HT1080 (cell line): ENCODE data around the gene SLC5A11. TPM values are rescaled to one million over a fixed set of nuclear protein-coding genes. Genes with fewer than 3 reads are reported as not detected.
"Not testable (repeated sequence)": the region's sequence is repeated elsewhere in the genome, so short reads cannot be mapped to it uniquely, and the experiment has no call there.

Experiments used
- DNase-seq: peaks from one replicate; pipeline ENCODE4 v3.0.0-alpha.2; 2015; ENCODE audit warnings: low read depth
- total RNA-seq: library from RNA; depleted of rRNA; stranded (reverse); fragments of >200 nt; shearing (Covaris generic); gene quantifications from 2 replicates; pipeline ENCODE4 v1.2.3, GENCODE V29; 2014

The SLC5A11 gene
- total RNA-seq, 1 experiment from 2014 or later: 0.06 TPM

DNA sequence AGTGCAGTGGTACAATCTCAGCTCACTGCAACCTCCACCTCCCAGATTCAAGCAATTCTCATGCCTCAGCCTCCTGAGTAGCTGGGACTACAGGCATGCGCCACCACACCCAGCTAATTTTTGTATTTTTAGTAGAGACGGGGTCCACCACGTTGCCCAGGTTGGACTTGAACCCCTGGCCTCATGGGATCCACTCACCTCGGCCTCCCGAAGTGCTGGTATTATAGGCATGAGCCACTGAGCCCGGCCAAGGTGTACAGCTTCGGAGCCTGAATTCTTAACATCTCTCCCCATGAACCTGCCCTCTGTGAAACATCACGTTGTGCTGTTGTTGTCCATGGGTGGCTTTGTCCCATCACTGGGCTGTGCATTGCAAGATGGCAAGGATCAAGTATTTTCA lies 11.1 kb downstream of the SLC5A11 start:
- DNase-seq: not testable (repeated sequence)

DNA sequence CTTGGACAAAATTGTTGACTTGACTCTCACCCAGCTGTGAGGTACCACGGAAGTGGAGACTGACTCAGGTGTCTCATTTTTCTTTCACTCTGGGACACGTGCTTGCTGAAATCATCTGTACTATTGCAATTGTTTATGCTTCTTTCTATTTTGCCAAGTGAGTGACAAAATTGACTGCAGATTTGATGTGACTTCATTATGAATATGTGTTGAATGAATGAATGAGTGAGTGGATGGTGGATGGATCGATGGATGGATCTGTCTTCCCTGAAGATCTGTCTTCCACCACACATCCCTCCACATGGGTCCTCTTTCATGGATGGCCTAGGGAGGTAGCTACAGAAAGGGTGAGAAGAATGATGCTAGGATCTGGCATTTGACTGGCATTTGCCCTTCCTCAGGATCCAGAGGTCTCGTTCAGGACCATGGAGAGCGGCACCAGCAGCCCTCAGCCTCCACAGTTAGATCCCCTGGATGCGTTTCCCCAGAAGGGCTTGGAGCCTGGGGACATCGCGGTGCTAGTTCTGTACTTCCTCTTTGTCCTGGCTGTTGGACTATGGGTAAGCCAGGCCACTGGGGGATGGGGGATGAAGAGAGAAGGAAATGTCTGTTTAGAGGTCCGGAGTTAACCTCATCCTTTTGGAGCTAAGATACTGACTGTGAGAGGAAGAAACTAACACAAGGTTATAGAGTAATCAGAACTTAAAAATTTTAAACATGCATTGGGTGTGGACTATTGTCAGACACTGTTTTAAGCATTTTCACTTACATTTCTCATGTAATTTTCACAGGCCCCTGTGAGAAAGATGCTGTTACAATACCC lies 12.7 kb downstream of the SLC5A11 start:
- DNase-seq: peak; percentile 42

DNA sequence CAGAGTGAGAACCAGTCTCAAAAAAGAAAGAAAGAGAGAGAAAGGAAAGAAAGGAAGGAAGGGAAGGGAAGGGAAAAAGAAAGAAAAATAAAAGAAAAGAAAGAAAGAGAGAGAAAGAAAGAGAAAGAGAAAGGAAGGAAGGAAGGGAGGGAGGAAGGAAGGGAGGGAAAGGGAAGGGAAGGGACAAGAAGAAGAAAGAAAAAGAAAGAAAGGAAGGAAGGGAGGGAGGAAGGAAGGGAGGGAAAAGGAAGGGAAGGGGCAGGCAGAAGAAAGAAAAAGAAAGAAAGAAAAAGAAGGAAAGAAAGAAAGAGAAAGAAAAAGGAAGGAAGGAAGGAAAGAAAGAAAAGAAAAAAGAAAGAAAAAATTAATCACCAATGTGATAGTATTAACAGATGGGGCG lies 15.7 kb downstream of the SLC5A11 start:
- no peak for DNase-seq

DNA sequence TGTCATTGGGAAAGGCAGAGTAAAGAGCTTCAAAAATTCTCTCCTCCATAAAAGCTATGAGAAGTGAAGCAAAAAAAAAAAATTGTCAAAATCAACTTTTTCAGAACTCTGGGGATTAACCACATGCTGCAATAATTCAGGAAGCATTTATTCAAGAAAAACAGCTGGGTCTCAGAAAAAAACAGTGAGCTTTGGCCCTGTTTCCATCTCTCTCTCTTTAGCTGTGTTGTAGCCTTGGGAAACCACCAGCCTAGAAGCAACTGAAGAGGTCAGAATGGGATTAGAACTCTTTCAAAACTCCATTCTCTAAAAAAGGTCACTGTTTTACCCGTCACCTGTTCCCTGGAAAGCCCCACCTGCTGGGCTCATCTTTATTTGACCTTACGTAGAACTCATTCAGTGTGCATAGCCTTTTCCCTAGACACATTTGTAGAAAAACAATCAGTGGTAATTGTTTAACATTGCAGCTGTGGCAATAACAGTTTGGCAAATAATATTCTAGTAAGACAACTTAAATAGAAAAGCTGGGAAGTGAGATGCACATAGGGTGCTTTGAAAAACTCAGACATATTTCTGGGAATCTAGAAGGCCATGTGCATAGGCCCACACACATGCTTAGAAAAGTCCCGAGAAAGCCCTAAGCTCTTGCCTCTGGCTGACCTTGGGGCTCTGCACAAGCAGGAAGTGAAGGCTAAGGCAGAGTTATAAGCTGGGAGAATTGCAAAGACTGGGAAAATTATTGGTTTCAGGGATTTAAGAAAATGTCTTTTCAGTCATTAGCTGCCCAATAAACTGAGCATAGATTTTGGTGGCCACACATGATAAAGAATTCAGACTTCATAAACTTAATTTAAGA lies 18.0 kb downstream of the SLC5A11 start:
- no peak for DNase-seq

DNA sequence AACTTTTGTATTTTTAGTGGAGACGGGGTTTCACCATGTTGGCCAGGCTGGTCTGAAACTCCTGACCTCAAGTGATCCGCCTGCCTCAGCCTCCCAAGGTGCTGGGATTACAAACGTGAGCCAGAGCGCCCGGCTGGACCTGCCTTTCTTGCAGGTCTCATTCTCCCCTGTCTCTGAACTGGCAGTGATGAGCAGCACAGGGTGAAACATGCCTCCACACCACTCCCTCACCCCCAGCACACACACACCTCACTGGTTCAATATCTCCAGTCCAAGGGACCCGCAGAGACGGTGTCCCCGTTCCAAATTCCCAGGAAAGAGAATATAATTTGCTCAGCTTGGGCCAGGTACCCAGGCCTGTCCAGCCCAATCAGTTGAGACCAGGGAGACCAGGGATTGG lies 23.3 kb downstream of the SLC5A11 start:
- no peak for DNase-seq

DNA sequence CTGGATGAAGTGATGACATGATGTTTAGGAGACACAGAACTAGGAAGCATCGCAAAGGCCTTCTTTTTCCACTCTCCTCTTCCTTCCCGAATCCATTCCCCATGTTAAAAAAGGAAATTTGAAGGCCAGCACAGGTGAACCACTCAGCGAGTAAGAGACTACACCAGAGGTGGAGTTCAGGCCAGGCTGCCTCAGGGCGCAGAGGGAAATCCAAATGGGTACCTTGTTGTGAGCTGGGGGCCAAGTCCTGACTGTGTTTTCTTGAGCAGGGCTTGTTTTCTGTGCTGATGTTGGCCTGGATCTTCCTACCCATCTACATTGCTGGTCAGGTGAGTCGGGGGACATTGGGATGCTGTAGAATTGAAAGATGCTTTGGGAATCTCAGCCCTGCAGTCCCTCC lies 26.1 kb downstream of the SLC5A11 start:
- DNase-seq: no peak

DNA sequence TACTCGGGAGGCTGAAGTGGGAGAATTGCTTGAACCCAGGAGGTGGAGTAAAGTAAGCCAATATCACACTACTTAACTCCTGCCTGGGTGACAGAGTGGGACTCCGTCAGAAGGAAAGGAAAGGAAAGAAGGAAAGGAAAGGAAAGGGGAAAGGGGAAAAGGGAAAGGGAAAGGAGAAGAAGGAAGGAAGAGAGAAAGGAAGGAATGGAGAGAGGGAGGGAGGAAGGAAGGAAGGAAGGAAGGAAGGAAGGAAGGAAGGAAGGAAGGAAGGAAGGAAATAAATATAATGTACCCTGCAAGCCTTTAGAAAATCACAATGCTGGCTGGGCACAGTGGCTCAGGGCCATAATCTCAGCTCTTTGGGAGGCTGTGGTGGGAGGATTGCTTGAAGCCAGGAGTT lies 27.3 kb downstream of the SLC5A11 start:
- no peak for DNase-seq

DNA sequence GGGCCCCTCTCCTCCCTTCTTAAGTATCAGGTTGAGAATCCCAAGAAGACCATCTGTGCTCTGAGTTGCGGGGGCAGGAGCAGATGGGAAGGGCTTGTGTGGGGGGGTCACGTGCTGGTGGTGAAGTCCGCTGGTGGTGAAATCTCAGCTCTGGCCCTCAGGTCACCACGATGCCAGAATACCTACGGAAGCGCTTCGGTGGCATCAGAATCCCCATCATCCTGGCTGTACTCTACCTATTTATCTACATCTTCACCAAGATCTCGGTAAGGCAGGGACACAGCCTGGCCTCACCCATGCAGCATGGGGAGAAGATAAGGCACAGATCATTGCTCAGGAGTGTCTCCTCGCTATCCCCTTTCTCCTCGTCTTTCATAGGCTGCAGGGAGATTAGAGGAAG lies 29.7 kb downstream of the SLC5A11 start:
- no peak for DNase-seq

DNA sequence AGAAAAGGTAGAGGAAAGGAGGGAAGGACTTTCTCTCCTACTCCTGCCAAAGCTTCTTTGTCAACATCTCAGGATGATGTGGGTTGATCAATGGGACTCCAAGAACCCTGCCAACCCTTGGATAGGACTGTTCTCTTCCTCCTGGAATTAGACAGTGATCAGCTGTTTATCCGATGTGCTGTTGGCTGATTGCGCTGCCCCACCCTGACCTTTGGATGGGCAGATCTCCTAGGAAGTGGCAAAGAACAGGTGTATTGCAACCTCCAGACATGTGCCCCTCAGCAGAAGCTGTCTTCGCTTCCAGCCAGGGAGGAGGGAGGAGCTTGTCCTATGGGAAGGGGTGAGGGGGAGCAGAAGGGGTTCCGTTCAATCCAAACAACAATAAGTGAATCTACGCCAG lies 30.5 kb downstream of the SLC5A11 start:
- no peak for DNase-seq

DNA sequence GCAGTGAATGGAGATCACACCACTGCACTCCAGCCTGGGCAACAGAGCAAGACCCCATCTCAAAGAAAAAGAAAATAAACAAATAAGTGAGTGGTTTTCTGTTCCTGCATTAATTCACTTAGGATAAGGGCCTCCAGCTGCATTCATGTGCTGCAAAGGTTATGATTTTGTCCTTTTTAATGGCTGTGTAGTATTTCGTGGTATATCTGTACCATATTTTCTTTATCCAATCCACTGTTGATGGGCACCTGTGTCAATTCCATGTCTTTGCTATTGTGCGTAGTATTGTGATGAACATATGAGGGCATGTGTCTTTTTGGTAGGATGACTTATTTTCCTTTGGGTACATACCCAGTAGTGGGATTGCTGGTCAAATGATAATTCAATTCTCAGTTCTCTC lies 33.9 kb downstream of the SLC5A11 start:
- no peak for DNase-seq

DNA sequence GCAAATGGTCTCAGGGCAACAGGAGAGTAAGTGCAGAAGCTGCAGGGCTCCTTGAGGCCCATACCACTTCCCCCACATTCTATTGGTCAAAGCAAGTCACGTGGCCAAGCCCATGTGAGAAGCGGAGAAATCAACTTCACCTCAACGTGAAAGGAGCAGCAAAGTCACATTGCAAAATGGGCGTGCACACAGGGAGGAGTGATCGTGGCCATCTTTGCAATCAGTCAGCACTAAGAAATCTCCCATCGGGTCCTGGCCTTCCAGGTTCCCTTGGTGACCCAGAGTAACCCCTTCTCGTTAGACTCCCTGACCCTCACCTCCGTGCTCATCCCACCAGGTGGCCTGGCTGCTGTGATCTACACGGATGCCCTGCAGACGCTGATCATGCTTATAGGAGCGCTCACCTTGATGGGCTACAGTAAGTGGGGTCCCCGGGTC lies 38.0 kb downstream of the SLC5A11 start:
- peak; percentile 28 for DNase-seq

DNA sequence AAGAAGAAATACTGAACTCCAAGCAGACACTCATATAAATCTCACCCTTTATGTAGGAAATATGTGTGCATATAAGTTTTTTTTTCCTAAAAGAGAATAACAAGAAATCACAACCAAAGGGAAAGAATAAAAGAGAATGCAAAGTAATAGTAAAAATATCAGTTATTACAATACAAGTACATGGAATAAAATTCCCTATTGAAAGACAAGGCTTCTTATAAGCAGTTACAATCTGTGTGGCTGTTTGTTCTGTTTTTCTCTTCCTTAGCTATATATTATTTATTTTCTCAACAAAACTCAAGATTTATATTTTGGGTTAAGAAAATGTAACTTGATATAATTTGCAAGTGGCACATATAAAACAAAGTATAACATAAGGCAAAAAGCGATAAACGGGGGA lies 41.7 kb downstream of the SLC5A11 start:
- no peak for DNase-seq

DNA sequence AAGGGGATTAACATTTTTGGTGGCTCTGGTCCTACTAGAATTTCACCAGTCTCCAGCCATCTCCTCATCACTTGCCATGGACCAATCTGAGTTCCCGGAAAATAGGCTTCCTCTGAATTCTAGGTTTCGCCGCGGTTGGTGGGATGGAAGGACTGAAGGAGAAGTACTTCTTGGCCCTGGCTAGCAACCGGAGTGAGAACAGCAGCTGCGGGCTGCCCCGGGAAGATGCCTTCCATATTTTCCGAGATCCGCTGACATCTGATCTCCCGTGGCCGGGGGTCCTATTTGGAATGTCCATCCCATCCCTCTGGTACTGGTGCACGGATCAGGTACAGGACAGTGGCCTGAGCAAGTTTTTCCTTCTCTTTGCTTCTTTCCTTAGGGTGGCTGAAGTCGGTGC lies 45.0 kb downstream of the SLC5A11 start:
- DNase-seq: no peak

DNA sequence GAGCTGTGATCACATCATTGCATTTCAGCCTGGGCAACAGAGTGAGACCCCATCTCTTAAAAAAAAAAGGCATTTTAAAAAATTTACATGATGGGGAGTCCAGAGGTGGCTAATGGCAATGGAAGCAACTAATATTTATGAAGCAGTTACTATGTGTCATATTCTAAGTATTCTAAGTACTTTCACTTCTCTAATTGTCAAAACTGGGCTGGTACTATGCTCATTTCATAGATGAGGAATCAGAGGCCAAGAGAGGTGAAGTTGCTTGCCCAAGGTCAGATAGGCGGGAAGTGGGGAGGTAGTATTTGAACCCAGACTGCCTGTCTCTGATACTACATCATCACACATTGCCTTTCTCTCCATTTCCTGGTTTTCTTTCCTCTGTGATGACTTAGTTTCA lies 50.7 kb downstream of the SLC5A11 start:
- DNase-seq: no peak

DNA sequence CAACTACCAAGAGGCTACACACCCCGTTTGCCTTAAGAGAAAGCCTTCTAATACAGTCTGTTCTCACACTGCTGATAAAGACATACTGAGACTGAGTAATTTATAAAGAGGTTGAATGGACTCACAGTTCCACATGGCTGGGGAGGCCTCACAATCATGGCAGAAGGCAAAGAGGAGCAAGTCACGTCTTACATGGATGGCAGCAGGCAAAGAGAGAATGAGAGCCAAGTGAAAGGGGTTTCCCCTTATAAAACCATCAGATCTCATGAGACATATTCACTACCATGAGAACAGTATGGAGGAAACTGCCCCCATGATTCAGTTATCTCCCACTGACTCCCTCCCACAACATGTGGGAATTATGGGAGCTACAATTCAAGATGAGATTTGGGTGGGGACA lies 51.8 kb downstream of the SLC5A11 start:
- not testable (repeated sequence) for DNase-seq

DNA sequence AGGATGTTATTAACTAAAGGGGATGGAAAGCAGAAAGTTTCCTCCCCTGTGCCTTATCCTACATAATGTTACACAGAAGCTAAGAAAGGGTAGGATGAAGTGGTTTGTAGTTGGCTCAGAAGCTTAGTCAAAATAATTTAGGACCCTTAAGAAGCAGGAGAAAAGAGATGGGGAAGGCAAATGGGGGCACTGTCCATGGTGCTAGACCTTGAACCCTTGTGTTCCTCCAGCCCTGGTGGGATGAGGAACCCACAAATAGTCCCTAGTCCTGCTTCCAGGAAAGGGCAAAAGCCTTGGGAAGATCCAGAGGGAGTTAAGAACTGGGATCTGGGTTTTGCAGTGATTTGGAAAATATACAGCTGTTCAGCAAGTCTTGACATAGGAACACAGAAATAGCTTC lies 54.5 kb downstream of the SLC5A11 start:
- no peak for DNase-seq

DNA sequence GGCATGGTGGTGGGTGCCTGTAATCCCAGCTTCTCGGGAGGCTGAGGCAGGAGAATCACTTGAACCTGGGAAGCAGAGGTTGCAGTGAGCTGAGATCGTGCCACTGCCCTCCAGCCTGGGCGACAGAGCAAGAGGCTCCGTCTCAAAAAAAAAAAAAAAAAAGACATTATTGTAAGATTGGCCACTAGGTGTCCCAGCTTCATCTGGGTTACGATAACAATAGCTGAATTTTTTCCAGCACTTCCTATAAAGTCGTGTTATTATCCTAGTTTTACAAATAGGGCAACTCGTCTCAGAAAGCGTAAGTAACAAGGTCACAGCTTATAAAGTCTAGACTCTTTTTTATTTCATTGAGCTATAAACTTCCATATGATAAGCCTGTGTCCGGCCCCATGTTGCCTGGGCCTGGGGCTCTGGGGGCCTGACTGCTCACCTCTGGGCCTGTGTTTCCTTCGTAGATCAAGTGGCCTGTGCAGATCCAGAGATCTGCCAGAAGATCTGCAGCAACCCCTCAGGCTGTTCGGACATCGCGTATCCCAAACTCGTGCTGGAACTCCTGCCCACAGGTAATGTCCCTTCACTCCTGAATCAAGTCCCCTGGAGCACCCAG lies 60.5 kb downstream of the SLC5A11 start:
- DNase-seq: no peak

DNA sequence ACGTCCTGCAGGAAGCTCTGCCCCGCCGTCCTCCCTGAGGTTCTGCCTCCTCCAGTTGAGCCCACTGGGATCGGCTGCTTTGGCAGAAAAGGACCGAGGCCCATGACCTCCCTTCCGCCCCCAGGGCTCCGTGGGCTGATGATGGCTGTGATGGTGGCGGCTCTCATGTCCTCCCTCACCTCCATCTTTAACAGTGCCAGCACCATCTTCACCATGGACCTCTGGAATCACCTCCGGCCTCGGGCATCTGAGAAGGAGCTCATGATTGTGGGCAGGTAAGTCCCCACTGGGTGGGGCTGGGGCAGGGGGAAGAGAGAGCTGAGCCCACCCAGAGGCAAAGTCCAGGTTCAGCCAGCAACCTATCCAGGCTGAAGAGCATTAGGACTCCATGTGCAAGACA lies 61.1 kb downstream of the SLC5A11 start:
- DNase-seq: no peak

DNA sequence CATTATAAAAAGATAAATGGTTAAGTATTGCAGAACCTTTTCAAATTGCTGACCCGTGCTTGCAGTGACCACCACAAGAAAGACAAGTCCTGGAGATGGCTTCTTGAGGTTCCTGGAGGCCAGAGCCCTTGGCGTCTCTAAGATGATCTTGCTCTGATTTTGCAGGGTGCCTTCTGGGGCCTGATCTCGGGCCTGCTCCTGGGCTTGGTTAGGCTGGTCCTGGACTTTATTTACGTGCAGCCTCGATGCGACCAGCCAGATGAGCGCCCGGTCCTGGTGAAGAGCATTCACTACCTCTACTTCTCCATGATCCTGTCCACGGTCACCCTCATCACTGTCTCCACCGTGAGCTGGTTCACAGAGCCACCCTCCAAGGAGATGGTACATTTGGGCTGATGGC lies 63.0 kb downstream of the SLC5A11 start:
- DNase-seq: no peak

DNA sequence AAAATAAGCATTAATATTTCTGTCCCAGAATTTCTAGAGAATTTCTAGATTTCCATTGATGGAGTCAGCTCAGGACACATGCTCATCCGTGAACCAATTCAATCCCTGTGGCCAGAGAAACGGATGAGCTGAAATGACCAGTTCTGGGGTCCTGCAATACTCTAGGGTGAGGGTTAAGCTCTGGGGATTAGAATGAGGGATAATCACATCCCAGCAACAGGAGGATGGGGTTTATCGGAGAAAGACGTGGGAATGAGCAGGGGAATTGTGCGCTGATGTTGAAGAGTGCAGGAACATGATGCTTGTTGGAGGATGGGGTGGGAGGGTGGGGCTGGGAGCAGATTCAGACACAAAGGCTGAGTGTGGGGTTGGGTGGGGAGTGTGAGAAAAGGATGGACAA lies 64.1 kb downstream of the SLC5A11 start:
- DNase-seq: no peak

DNA sequence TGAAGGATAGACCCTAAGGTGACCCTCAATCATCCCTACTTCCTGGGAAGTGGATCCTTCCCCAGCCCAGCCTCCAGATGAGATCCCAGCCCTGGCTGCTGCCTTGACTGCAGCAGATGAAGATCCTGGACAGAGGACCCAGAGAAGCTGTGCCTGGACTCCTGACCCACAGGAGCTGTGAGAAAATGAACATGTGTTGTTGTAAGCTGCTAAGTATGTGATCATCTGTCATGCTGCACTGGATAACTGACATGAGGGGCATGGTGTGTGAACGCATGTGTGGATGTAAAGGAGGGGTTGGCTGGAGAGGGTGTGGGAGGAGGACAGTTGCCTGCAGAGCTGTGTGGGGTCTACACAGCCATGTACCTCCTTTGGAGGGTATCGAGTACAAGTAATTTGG lies 69.3 kb downstream of the SLC5A11 start:
- no peak for DNase-seq

DNA sequence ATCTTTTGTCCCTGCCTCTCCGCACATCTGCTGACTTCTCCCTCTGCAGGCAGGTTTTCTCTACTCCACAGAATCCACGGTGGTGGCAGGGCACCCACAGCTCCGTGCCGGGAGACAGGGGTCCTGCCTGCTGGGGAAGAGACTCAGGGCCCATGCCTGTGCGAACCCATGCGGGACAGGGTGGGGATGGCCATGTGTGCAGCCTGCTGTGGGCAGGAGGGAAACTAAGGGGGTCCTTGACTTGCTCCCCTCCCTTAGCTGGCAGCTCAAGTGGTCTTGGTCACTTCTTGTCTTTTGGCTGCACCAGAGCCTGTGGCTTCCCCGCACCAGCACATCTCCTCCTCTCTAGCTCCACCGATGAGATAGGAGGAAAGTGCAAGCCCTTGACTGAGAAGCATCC lies 69.8 kb downstream of the SLC5A11 start:
- DNase-seq: no peak
